Coronary artery (tissue), 2 donors: Measurements from ENCODE around the gene SMARCAL1.

Source experiments
- DNase-seq: peaks from one replicate; pipeline ENCODE4 v3.0.0-alpha.2; 2017; ENCODE audit warnings: low spot score
- H3K27ac ChIP-seq, 2 donors: fragments of 200-600 bp; sonication (generic); one replicate each; pipeline ENCODE4 v1.5.1; 2016 to 2019
- H3K4me3 ChIP-seq: fragments of 200-600 bp; sonication (generic); 2 replicates; pipeline ENCODE4 v1.5.1; 2016; ENCODE audit warnings: mild to moderate bottlenecking, moderate library complexity
- CTCF ChIP-seq: fragments of 200-600 bp; sonication (generic); IDR thresholded peaks from one replicate; pipeline ENCODE4 v1.5.1; 2019; ENCODE audit warnings: antibody characterized with exemption

The SMARCAL1 gene

GRCh38 chr2:216418981-216419380, 6.7 kb downstream of the SMARCAL1 start:
- TF ChIP-seq CTCF = no peak
- H3K4me3 ChIP-seq = no peak overlapping the region
- DNase-seq = no peak
- H3K27ac ChIP-seq = no peak overlapping the region

- H3K27ac ChIP-seq = no peak overlapping the region
- TF ChIP-seq CTCF = no peak
- DNase-seq = no peak
- no peak overlapping the region for H3K4me3 ChIP-seq
These were observed 8.2 kb downstream of the SMARCAL1 start for GRCh38 chr2:216420367-216421101.

DNA sequence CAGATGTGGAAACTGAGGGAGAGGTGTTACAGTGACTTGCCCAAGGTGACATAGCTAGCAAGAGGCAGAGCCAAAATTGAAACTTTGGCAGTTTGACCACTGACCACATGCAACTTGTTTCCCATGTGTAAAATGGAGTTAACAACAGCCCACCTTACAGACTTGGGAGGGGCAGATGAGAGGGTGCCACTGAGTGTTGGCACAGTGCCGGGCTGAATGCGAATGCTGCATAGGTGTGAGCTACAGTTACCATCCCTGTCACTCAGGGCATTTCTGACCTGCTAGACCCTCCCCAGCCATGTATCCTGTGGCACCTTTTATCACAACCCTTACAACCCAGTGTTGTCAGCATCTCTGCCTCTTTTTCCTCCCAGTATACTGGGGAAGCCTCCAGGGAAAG, 10.8 kb downstream of the SMARCAL1 start:
- no peak for DNase-seq
- H3K4me3 ChIP-seq = no peak overlapping the region
- no peak for TF ChIP-seq CTCF

DNA sequence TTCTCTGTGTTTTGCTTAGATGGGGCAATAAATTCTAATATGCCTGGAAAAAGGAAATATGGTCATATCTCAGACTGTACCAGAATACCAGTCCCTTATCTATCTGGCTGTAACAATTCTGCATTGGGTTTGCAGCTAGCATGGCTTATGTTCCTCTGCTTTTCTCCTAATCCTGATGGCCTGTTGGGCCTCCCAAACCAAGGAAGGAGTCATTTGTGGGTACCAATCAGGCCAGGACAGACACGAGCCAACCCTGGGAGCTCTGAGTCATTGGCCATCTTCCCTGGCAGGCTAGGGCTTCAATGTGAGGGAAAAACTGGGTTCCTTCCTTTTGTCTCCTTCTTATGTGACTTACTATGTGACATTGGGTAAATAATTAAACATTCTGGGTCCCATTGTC, 12.0 kb downstream of the SMARCAL1 start:
- no peak for TF ChIP-seq CTCF
- Histone ChIP-seq H3K4me3 (no peak overlapping the region), H3K27ac (no peak overlapping the region)
- DNase-seq = no peak

More for the DNA sequence above, 10.8 kb downstream of the SMARCAL1 start:
- no peak overlapping the region for H3K27ac ChIP-seq

DNA sequence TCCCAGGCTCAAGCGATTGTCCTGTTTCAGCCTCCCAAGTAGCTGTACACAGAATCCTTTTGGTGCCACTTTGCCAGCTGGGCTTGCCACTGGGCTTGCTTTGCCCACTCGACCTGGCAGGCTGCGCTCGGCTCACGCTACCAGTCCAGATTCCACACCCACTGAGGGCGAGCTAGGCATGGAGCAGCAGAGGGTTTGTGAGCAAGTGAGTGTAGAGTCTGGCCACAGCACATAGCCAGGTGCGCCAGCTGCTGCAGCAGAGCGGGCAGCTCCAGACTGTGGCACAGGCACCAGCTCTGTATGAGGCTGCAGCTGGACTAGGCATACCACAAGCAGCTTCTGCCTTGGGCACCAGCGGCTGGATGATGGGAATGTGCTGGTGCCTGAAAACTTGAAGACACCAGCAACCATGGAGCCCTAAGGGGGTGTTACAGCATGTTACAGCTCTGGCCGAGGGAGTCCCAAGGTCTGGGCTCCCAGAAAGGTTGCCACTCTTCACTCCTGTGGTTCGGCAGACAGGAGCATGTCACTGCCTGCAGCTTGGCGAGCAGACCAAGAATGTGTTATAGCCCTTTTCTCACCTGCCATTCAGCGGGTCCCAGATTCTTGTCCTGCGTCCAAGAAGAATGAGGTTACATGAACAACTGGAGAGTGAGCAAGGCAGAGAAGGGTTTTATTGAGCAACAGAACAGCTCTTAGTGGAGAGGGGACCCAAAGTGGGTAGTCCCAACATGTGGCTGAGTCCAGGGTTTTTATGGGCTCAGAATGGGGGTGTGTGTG, 12.9 kb downstream of the SMARCAL1 start:
- no peak for TF ChIP-seq CTCF
- no peak overlapping the region for H3K27ac ChIP-seq
- DNase-seq = no peak

GRCh38 chr2:216426166-216426777, 14.0 kb downstream of the SMARCAL1 start:
- TF ChIP-seq CTCF = no peak
- DNase-seq = no peak
- no peak overlapping the region for H3K27ac ChIP-seq
- H3K4me3 ChIP-seq = no peak overlapping the region

More for the DNA sequence above, 12.9 kb downstream of the SMARCAL1 start:
- H3K4me3 ChIP-seq = no peak overlapping the region
